H9 (cell line): ENCODE measurements around the gene FAM174C. TPM values are rescaled to one million over a fixed set of nuclear protein-coding genes. Genes with fewer than 3 reads are reported as not detected.

Source experiments
- DNase-seq: peaks from one replicate; pipeline ENCODE4 v3.0.0-alpha.2; 2017
- H2AFZ ChIP-seq: one replicate; pipeline ENCODE4 v1.6.1; 2013; ENCODE audit warnings: mild to moderate bottlenecking, low read length, control low read depth, moderate library complexity
- H2AK5ac ChIP-seq: 2 replicates; pipeline ENCODE4 v1.6.1; 2013; ENCODE audit warnings: low read length, control low read depth, mixed read lengths; ENCODE audit not compliant: insufficient read length
- H2BK120ac ChIP-seq: one replicate; pipeline ENCODE4 v1.6.1; 2013; ENCODE audit warnings: low read depth, mild to moderate bottlenecking, low read length, control low read depth, inconsistent platforms; ENCODE audit not compliant: poor library complexity, severe bottlenecking
- H2BK12ac ChIP-seq: 2 replicates; pipeline ENCODE4 v1.6.1; 2013; ENCODE audit warnings: low read length, control low read depth, mixed read lengths, low read depth; ENCODE audit not compliant: insufficient read length
- H2BK15ac ChIP-seq: 2 replicates; pipeline ENCODE4 v1.6.1; 2013; ENCODE audit warnings: low read depth, low read length, control low read depth
- H2BK20ac ChIP-seq: one replicate; pipeline ENCODE4 v1.6.1; 2013; ENCODE audit warnings: low read depth, mild to moderate bottlenecking, low read length, control low read depth, inconsistent platforms; ENCODE audit not compliant: poor library complexity, severe bottlenecking
- H2BK5ac ChIP-seq: 2 replicates; pipeline ENCODE4 v1.6.1; 2013; ENCODE audit warnings: low read length, control low read depth, mixed read lengths; ENCODE audit not compliant: insufficient read length
- H3K14ac ChIP-seq: 2 replicates; pipeline ENCODE4 v1.6.1; 2013; ENCODE audit warnings: low read length, control low read depth; ENCODE audit not compliant: insufficient read depth
- H3K18ac ChIP-seq: 2 replicates; pipeline ENCODE4 v1.6.1; 2013; ENCODE audit warnings: low read depth, mild to moderate bottlenecking, mixed read lengths, low read length, control low read depth; ENCODE audit not compliant: insufficient read length
- H3K23ac ChIP-seq: 2 replicates; pipeline ENCODE4 v1.6.1; 2013; ENCODE audit warnings: low read length, control low read depth, mixed read lengths, low read depth; ENCODE audit not compliant: insufficient read length
- H3K23me2 ChIP-seq: 2 replicates; pipeline ENCODE4 v1.6.1; 2013; ENCODE audit warnings: low read depth, mild to moderate bottlenecking, mixed read lengths, low read length, control low read depth; ENCODE audit not compliant: insufficient read length, poor library complexity, severe bottlenecking
- H3K27ac ChIP-seq: 2 replicates; pipeline ENCODE4 v1.5.1; 2013; ENCODE audit warnings: low read length, control low read depth, mixed read lengths, low read depth; ENCODE audit not compliant: insufficient read length
- H3K27me3 ChIP-seq: 2 replicates; pipeline ENCODE4 v1.6.1; 2013; ENCODE audit warnings: low read length, control low read depth, inconsistent platforms; ENCODE audit not compliant: insufficient read depth
- H3K4ac ChIP-seq: 2 replicates; pipeline ENCODE4 v1.6.1; 2013; ENCODE audit warnings: low read depth, mild to moderate bottlenecking, control low read depth, inconsistent platforms, low read length, moderate library complexity
- H3K4me1 ChIP-seq: 2 replicates; pipeline ENCODE4 v1.6.1; 2013; ENCODE audit warnings: low read length, control low read depth, inconsistent platforms; ENCODE audit not compliant: insufficient read depth
- H3K4me2 ChIP-seq: 2 replicates; pipeline ENCODE4 v1.6.1; 2013; ENCODE audit warnings: low read length, control low read depth, mixed read lengths; ENCODE audit not compliant: insufficient read length, insufficient read depth
- H3K56ac ChIP-seq: 2 replicates; pipeline ENCODE4 v1.6.1; 2013; ENCODE audit warnings: low read depth, mild to moderate bottlenecking, mixed read lengths, low read length, control low read depth; ENCODE audit not compliant: insufficient read length
- H3K79me1 ChIP-seq: 2 replicates; pipeline ENCODE4 v1.6.1; 2013; ENCODE audit warnings: low read depth, mild to moderate bottlenecking, moderate library complexity, low read length, control low read depth, inconsistent platforms; ENCODE audit not compliant: insufficient read depth, poor library complexity, severe bottlenecking
- H3K79me2 ChIP-seq: 2 replicates; pipeline ENCODE4 v1.6.1; 2013; ENCODE audit warnings: low read length, control low read depth, inconsistent platforms; ENCODE audit not compliant: insufficient read depth
- H3K9ac ChIP-seq: 2 replicates; pipeline ENCODE4 v1.6.1; 2013; ENCODE audit warnings: low read length, control low read depth, mixed read lengths; ENCODE audit not compliant: insufficient read length; ENCODE audit errors: extremely low read depth
- H3K9me3 ChIP-seq: one replicate; pipeline ENCODE4 v1.6.1; 2013; ENCODE audit warnings: low read depth, low read length, inconsistent platforms; ENCODE audit not compliant: control insufficient read depth
- H3T11ph ChIP-seq: one replicate; pipeline ENCODE4 v1.6.1; 2013; ENCODE audit warnings: mild to moderate bottlenecking, low read length, control low read depth, inconsistent platforms
- H4K20me1 ChIP-seq: one replicate; pipeline ENCODE4 v1.6.1; 2013; ENCODE audit not compliant: control insufficient read depth, insufficient read length, insufficient read depth
- H4K5ac ChIP-seq: 2 replicates; pipeline ENCODE4 v1.6.1; 2013; ENCODE audit warnings: low read depth, mild to moderate bottlenecking, mixed read lengths, low read length, control low read depth; ENCODE audit not compliant: insufficient read length
- H4K8ac ChIP-seq: replicated peaks from 2 replicates; pipeline ENCODE4 v1.6.1; 2013; ENCODE audit warnings: low read length, control low read depth, mixed read lengths, low read depth; ENCODE audit not compliant: insufficient read length
- H4K91ac ChIP-seq: 2 replicates; pipeline ENCODE4 v1.6.1; 2013; ENCODE audit warnings: low read depth, mild to moderate bottlenecking, moderate library complexity, mixed read lengths, low read length, control low read depth; ENCODE audit not compliant: insufficient read length
- H3K27ac Mint-ChIP-seq, 3 experiments: 2 replicates in 2 of 3; 3 replicates in 1 of 3; pipeline ENCODE4 v1.8.0; 2020 to 2021; ENCODE audit warnings: mixed read lengths in 3 of 3, mild to moderate bottlenecking in 1 of 3, moderate library complexity in 1 of 3
- H3K27me3 Mint-ChIP-seq: 2 replicates; pipeline ENCODE4 v1.8.0; 2021; ENCODE audit warnings: low read depth, mild to moderate bottlenecking, moderate library complexity, mixed read lengths
- H3K36me3 Mint-ChIP-seq, 3 experiments: 2 replicates in 2 of 3; 3 replicates in 1 of 3; pipeline ENCODE4 v1.8.0; 2020 to 2021; ENCODE audit warnings: low read depth in 3 of 3, mixed read lengths in 3 of 3; ENCODE audit not compliant: insufficient read depth in 1 of 3
- H3K4me1 Mint-ChIP-seq, 2 experiments: 2 replicates each; pipeline ENCODE4 v1.8.0; 2020; ENCODE audit warnings: mixed read lengths in 2 of 2
- H3K4me3 Mint-ChIP-seq, 2 experiments: 2 replicates in 1 of 2; 3 replicates in 1 of 2; pipeline ENCODE4 v1.8.0; 2020 to 2021; ENCODE audit warnings: mild to moderate bottlenecking in 2 of 2, mixed read lengths in 2 of 2, moderate library complexity in 1 of 2
- H3K9me3 Mint-ChIP-seq, 2 experiments: 2 replicates in 1 of 2; 3 replicates in 1 of 2; pipeline ENCODE4 v1.8.0; 2020; ENCODE audit warnings: mild to moderate bottlenecking in 2 of 2, mixed read lengths in 2 of 2, moderate library complexity in 1 of 2
- CTCF ChIP-seq: fragments of 200-600 bp; sonication (generic); conservative IDR thresholded peaks from 3 replicates; pipeline ENCODE4 v1.8.0; 2021; ENCODE audit warnings: antibody characterized with exemption, mild to moderate bottlenecking
- WGBS: extraction: QIAGEN DNeasy Blood & Tissue Kit; methylation state at CpG from one replicate; pipeline ENCODE4 v1.1.7; 2013; ENCODE audit warnings: missing lambda C conversion rate, low lambda C conversion rate, mixed read lengths; ENCODE audit not compliant: insufficient read length; ENCODE audit errors: extremely low coverage; 5-methylcytosine and 5-hydroxymethylcytosine counted together
- total RNA-seq: library from RNA; stranded (reverse); gene quantifications from 2 replicates; pipeline ENCODE4 v1.2.1, GENCODE V29; 2021

The FAM174C gene
- total RNA-seq, 1 experiment from 2014 or later: 63.0 TPM

GRCh38 chr19:1308718-1309117, 33.4 kb downstream of the FAM174C start:
- H3K9me3 Mint-ChIP-seq: no peaks in the 10 kb centered on the region
- no peak for TF ChIP-seq CTCF
- Histone ChIP-seq H2BK120ac (no peak overlapping the region), H2BK20ac (no peak overlapping the region), H3T11ph (no peak overlapping the region), H3K4me1 (no peaks in the 10 kb centered on the region), H3K9ac (no peak overlapping the region), H2BK5ac (no peak overlapping the region), H3K4ac (no peak overlapping the region), H3K9me3 (no peaks in the 10 kb centered on the region), H2AK5ac (no peak overlapping the region), H4K8ac (no peak overlapping the region), H2BK15ac (no peak overlapping the region), H3K27ac (no peak overlapping the region), H2AFZ (no peak overlapping the region), H3K23ac (no peak overlapping the region), H4K91ac (no peak overlapping the region), H3K23me2 (no peaks in the 10 kb centered on the region), H3K4me2 (no peak overlapping the region), H4K20me1 (no peaks in the 10 kb centered on the region), H3K27me3 (no peaks in the 10 kb centered on the region), H3K79me1 (no peaks in the 10 kb centered on the region), H4K5ac (no peak overlapping the region), H3K18ac (no peak overlapping the region), H2BK12ac (no peak overlapping the region), H3K79me2 (no peaks in the 10 kb centered on the region), H3K56ac (no peak overlapping the region), H3K14ac (no peak overlapping the region)
- WGBS: no CpG with 5 or more reads among the region's 11 CpGs
- no peak for DNase-seq
- no peaks in the 10 kb centered on the region for H3K36me3 Mint-ChIP-seq
- no peaks in the 10 kb centered on the region for H3K27me3 Mint-ChIP-seq
- H3K4me1 Mint-ChIP-seq: peaks cover 0 to 18% of the 10 kb centered on the region in 2 experiments; a peak in 3 of 4 replicates
- no peak overlapping the region for H3K27ac Mint-ChIP-seq
- no peak overlapping the region for H3K4me3 Mint-ChIP-seq
